ENCODE data around the gene HSDL2.

- TF ChIP-seq EZH2 (IDR thresholded peaks at IDR 0.05) (no peak), POLR2AphosphoS5 (IDR thresholded peaks at IDR 0.05; ENCODE audit: borderline replicate concordance, low read depth, low read length) (no peak), FOXP2 (optimal IDR thresholded peaks at IDR 0.05; ENCODE audit: control extremely low read depth, extremely low read length, insufficient read depth) (no peak)
Observed at GRCh38 chr9:112351184-112351583, 28.7 kb upstream of the HSDL2 start.

All from SK-N-MC (cell line).